NK-92 (cell line): ENCODE results near the gene TRPT1.

Source experiments
- DNase-seq: peaks from one replicate; lab custom pipeline; 2025; ENCODE audit not compliant: unreplicated experiment; lab: John Stamatoyannopoulos, UW

TRPT1 gene

GRCh38 chr11:64208796-64209562, 17.0 kb downstream of the TRPT1 start:
- DNase-seq: no peak

GRCh38 chr11:64208086-64208795, 17.7 kb downstream of the TRPT1 start:
- DNase-seq: no peak

GRCh38 chr11:64207256-64208085, 18.5 kb downstream of the TRPT1 start:
- DNase-seq: no peak

GRCh38 chr11:64206457-64207255, 19.3 kb downstream of the TRPT1 start, which contains the start of gene FERMT3:
Gene FERMT3, plus strand, starts transcription at chr11:64206721. Its CDS starts 644 bp downstream, at chr11:64207365.
- no peak for DNase-seq

GRCh38 chr11:64204464-64204989, 21.5 kb downstream of the TRPT1 start:
- peak; percentile 42 for DNase-seq

GRCh38 chr11:64204080-64204440, 21.9 kb downstream of the TRPT1 start:
- no peak for DNase-seq

GRCh38 chr11:64203421-64204079, 22.4 kb downstream of the TRPT1 start:
- no peak for DNase-seq

GRCh38 chr11:64202992-64203391, 23.0 kb downstream of the TRPT1 start:
- DNase-seq: no peak

GRCh38 chr11:64201543-64201942, 24.4 kb downstream of the TRPT1 start:
- no peak for DNase-seq

- no peak for DNase-seq
Measured at GRCh38 chr11:64198511-64198910, 27.5 kb downstream of the TRPT1 start.

GRCh38 chr11:64196626-64197025, 29.4 kb downstream of the TRPT1 start:
- no peak for DNase-seq

GRCh38 chr11:64192434-64192833, 33.6 kb downstream of the TRPT1 start:
- DNase-seq: no peak

GRCh38 chr11:64186492-64187165, 39.4 kb downstream of the TRPT1 start:
- no peak for DNase-seq

- DNase-seq: peak; percentile 98
Measured at GRCh38 chr11:64185693-64186491, 40.1 kb downstream of the TRPT1 start, which contains the start of gene STIP1. Gene STIP1, plus strand, starts transcription at chr11:64186171. Its CDS starts 91 bp downstream, at chr11:64186262.

GRCh38 chr11:64185175-64185692, 40.8 kb downstream of the TRPT1 start:
- DNase-seq: no peak

GRCh38 chr11:64183890-64184289, 42.1 kb downstream of the TRPT1 start:
- no peak for DNase-seq

- DNase-seq: no peak
Measured at GRCh38 chr11:64181506-64182411, 44.2 kb downstream of the TRPT1 start.
